GM12878 (cell line): ENCODE data around the gene PLEKHA1. TPM values are rescaled to one million over a fixed set of nuclear protein-coding genes. Genes with fewer than 3 reads are reported as not detected.

Experiments used
- ATAC-seq: fragments of 200-7000 bp; cut with Tn5 transposase; 3 replicates; pipeline ENCODE4 v1.9.1; 2020; ENCODE audit warnings: mild to moderate bottlenecking, moderate library complexity
- BruUV-seq: library from RNA; stranded (reverse); fragments of 400-500 nt; replicated peaks from 2 replicates; lab custom pipeline; 2021; lab: Mats Ljungman, UMichigan
- CTCF ChIA-PET: fragments of 300-600 bp; sonication (Branson Sonifier 250); formaldehyde crosslinking; extraction: SDS; loops from one replicate; lab custom pipeline; 2021; ENCODE audit warnings: inconsistent platforms; lab: Yijun Ruan, JAX
- POLR2A ChIA-PET: fragments of 350-600 bp; formaldehyde crosslinking; extraction: SDS; loops from one replicate; lab custom pipeline; 2021; ENCODE audit warnings: inconsistent platforms; lab: Charles Lee
- RAD21 ChIA-PET: fragments of 300-600 bp; sonication (Branson Sonifier 250); formaldehyde crosslinking; loops from one replicate; lab custom pipeline; 2023; ENCODE audit warnings: antibody characterized with exemption; ENCODE audit not compliant: unreplicated experiment; lab: Charles Lee
- SMC1A ChIA-PET: fragments of 300-600 bp; sonication (Branson Sonifier 250); formaldehyde crosslinking; loops from one replicate; lab custom pipeline; 2023; ENCODE audit not compliant: unreplicated experiment, uncharacterized antibody; lab: Charles Lee
- DNase-seq: peaks from one replicate; pipeline ENCODE4 v3.0.0-alpha.2; 2011; ENCODE audit warnings: low read depth, low spot score
- FAIRE-seq: peaks from 3 replicates; lab custom pipeline; 2011; peaks lifted over from hg19 to GRCh38; lab: Jason Lieb, UNC
- H2AFZ ChIP-seq: 2 replicates; pipeline ENCODE4 v1.6.0; 2011; ENCODE audit warnings: low read depth, low read length, control low read depth; ENCODE audit not compliant: control insufficient read depth
- H3K27ac ChIP-seq: 2 replicates; pipeline ENCODE4 v1.5.1; 2011; ENCODE audit warnings: control low read depth; ENCODE audit not compliant: control insufficient read depth, insufficient read depth
- H3K27me3 ChIP-seq, 2 experiments: replicated peaks in 1 of 2; 2 replicates each; pipeline versions ENCODE4 v1.6.0 to v1.6.1; 2011; ENCODE audit warnings: low read length in 1 of 2; ENCODE audit not compliant: control insufficient read depth in 2 of 2, insufficient read depth in 2 of 2
- H3K36me3 ChIP-seq, 2 experiments: 2 replicates each; pipeline ENCODE4 v1.5.1; 2011; ENCODE audit warnings: low read length in 1 of 2; ENCODE audit not compliant: control insufficient read depth in 2 of 2, insufficient read depth in 2 of 2
- H3K4me1 ChIP-seq: 2 replicates; pipeline ENCODE4 v1.6.1; 2011; ENCODE audit warnings: mild to moderate bottlenecking, low read length, moderate library complexity, mixed read lengths; ENCODE audit not compliant: control insufficient read depth, insufficient read depth
- H3K4me2 ChIP-seq: 2 replicates; pipeline ENCODE4 v1.6.0; 2011; ENCODE audit warnings: control low read depth; ENCODE audit not compliant: control insufficient read depth, insufficient read depth
- H3K4me3 ChIP-seq: fragments of 200-600 bp; sonication (generic); 2 replicates; pipeline ENCODE4 v1.5.1; 2016
- H3K79me2 ChIP-seq: 2 replicates; pipeline ENCODE4 v1.6.0; 2011; ENCODE audit warnings: low read length; ENCODE audit not compliant: control insufficient read depth, insufficient read depth
- H3K9ac ChIP-seq: 2 replicates; pipeline ENCODE4 v1.8.0; 2011; ENCODE audit warnings: low read length, control low read depth, mixed read lengths; ENCODE audit not compliant: control insufficient read depth, insufficient read depth
- H3K9me3 ChIP-seq: replicated peaks from 3 replicates; pipeline ENCODE4 v1.5.1; 2011; ENCODE audit warnings: mild to moderate bottlenecking, low read length; ENCODE audit not compliant: control insufficient read depth, insufficient read depth
- H4K20me1 ChIP-seq: 2 replicates; pipeline ENCODE4 v1.6.0; 2011; ENCODE audit not compliant: control insufficient read depth, insufficient read depth
- BHLHE40 ChIP-seq, 2 experiments: fragments of 450-650 bp in 1 of 2; IDR thresholded peaks; 2 replicates each; pipeline ENCODE4 v1.6.1; 2011 to 2017; ENCODE audit warnings: low read depth in 2 of 2, borderline replicate concordance in 1 of 2, improper control_type of control experiment in 1 of 2, low read length in 1 of 2, mild to moderate bottlenecking in 1 of 2
- BMI1 ChIP-seq: fragments of 450-650 bp; IDR thresholded peaks from 2 replicates; pipeline ENCODE4 v1.6.1; 2016; ENCODE audit warnings: mild to moderate bottlenecking, moderate library complexity, borderline replicate concordance
- CHD2 ChIP-seq: IDR thresholded peaks from 2 replicates; pipeline ENCODE4 v1.6.1; 2011; ENCODE audit warnings: low read depth, low read length, improper control_type of control experiment, borderline replicate concordance
- HDAC2 ChIP-seq: fragments of 200-600 bp; sonication (generic); IDR thresholded peaks from 2 replicates; pipeline ENCODE4 v1.6.1; 2017
- HDAC6 ChIP-seq: fragments of 200-600 bp; sonication (generic); IDR thresholded peaks from one replicate; pipeline ENCODE4 v1.8.0; 2017; ENCODE audit warnings: antibody characterized with exemption; ENCODE audit not compliant: unreplicated experiment
- IKZF1 ChIP-seq: fragments of 450-650 bp; conservative IDR thresholded peaks from 2 replicates; pipeline ENCODE4 v1.6.1; 2017; ENCODE audit warnings: antibody characterized with exemption, mild to moderate bottlenecking
- IKZF2 ChIP-seq, 2 experiments: fragments of 450-650 bp; IDR thresholded peaks; 2 replicates each; pipeline ENCODE4 v1.6.1; 2017; ENCODE audit warnings: mild to moderate bottlenecking in 2 of 2, moderate library complexity in 2 of 2
- NFIC ChIP-seq: IDR thresholded peaks from 2 replicates; pipeline ENCODE4 v1.6.1; 2012; ENCODE audit warnings: low read depth, mild to moderate bottlenecking, inconsistent platforms, low read length, moderate library complexity
- RAD51 ChIP-seq: fragments of 450-650 bp; IDR thresholded peaks from 2 replicates; pipeline ENCODE4 v1.6.1; 2016; ENCODE audit warnings: moderate library complexity, mild to moderate bottlenecking, inconsistent platforms
- WGBS: methylation state at CpG from one replicate; pipeline ENCODE4 v1.1.6; 2016; ENCODE audit warnings: low lambda C conversion rate; ENCODE audit not compliant: insufficient replicate concordance, insufficient coverage; ENCODE audit errors: missing lambda C conversion rate; 5-methylcytosine and 5-hydroxymethylcytosine counted together
- in situ Hi-C: fragments of 300-500 bp; cut with MboI; formaldehyde crosslinking; loops from 9 replicates; pipeline ENCODE4 v1.14.3; 2018; ENCODE audit warnings: mixed read lengths
- intact Hi-C: fragments of 100-400 bp; cut with micrococcal nuclease; formaldehyde crosslinking; loops from one replicate; pipeline ENCODE4 v1.14.2; 2022; ENCODE audit not compliant: unreplicated experiment
- polyA plus RNA-seq, 11 experiments: library from polyadenylated mRNA; depleted of rRNA in 4 of 11; unstranded in 6 of 11; stranded (reverse) in 5 of 11; fragments of >200 nt; fragmentation: Nextera tagmentation in 4 of 11; fragmentation: Illumina TruSeq in 1 of 11; extraction: Ambion mirVana in 4 of 11; extraction: Trizol in 1 of 11; gene quantifications; 1 replicate in 1 of 11; 2 replicates in 10 of 11; pipeline versions ENCODE4 v1.2.1 to v1.2.3, GENCODE V29; 2011 to 2016; ENCODE audit warnings: inconsistent platforms in 2 of 11, missing spikeins in 2 of 11, low read depth in 1 of 11
- total RNA-seq, 4 experiments: library from RNA; depleted of rRNA in 3 of 4; stranded (reverse); fragments of >200 nt in 3 of 4; fragmentation: Illumina TruSeq in 1 of 4; extraction: Trizol in 1 of 4; gene quantifications; 2 replicates each; pipeline versions ENCODE4 v1.2.1 to v1.2.3, GENCODE V29; 2013 to 2021
- TF ChIP-seq, protein P1 (sequence below): fragments of 450-650 bp; IDR thresholded peaks from 2 replicates; pipeline ENCODE4 v1.6.1; 2017; ENCODE audit warnings: low read depth, mild to moderate bottlenecking, moderate library complexity
- TF ChIP-seq, protein P2 (sequence below): fragments of 450-650 bp; IDR thresholded peaks from 2 replicates; pipeline ENCODE4 v1.6.1; 2017; ENCODE audit warnings: mild to moderate bottlenecking, moderate library complexity
- TF ChIP-seq, protein P3 (sequence below): IDR thresholded peaks from 2 replicates; pipeline ENCODE4 v1.6.1; 2012; ENCODE audit warnings: low read length, inconsistent platforms

PLEKHA1 gene
- total and polyA plus RNA-seq, 10 of the 15 experiments (the other 5 are each of a cell fraction or from before 2014, with no cell fraction given), result 0.15 to 6.0 (median 0.32) TPM

DNA sequence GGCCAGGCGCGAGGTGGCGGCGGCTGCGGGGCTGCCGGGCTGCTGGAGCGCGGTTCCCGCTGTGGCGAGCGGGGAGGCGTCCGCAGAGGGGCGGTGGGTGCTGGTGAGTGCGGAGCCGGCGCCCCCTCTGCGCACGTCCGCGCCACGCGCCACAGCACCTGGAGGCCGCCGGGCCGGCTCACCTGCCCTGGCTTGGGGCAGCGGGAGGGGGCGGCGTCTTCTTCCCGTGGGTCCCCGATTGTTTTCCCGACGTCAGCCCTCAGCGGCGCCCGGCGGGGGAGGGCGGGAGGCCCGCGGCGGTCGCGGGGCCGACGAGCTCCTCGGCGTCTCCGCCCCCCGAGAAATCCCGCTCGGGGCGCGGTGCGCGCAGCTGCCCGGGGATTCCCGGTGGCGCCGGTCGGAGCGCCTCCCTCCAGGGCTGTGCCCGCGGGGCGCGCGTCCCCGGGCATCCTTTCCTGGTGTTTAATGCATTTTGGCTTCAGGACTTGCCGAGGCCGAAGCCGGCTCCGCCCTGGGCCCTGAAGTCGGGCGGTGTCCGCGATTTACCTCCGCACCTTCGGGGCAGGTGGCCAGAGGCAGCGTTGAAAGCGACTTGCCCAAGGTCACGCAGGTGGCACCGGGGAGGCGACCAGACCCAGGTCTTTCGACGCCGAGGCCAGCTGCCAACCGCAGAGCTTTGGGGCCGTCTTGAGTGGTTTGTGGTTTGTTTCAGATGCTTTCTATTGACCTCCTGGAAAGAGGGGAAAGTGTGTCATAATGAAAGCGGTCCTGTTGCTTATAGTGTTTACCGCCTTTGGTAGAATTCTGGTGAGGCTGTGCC is 561 bp downstream of the PLEKHA1 start (continued):
- TF ChIP-seq BMI1 (no peak), IKZF1 (peak; percentile 79), RAD51 (no peak), HDAC2 (no peak)

DNA sequence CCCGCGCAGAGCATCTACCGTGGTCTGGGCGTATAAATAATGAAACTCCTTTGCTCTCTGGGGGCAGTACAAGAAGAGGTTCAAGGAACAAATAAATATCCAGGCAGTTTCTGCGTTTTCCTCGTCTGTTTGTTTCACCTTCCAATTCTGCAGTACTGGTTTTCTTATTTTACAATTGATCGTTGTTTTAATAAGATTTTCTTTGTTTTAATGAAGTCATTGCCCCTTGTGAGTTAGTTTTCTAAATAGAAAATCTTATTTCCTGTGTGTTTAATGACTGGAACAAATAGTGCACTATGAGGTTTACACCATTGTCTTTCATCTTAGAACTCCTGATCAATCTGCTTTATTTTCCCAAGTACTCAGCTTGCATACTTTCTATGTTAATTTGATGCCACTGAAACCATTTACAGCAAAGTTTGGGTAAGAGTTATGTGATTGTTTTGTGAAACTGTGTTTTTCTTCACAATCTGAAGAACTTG is 1.2 kb downstream of the PLEKHA1 start:
- Histone ChIP-seq H3K4me3 (peak overlapping the region; percentile 67; the same call in 1 of the 2 replicates), H3K9me3 (no peaks in the 10 kb centered on the region; the same call in 1 of the 3 replicates), H3K4me1 (peaks cover 6% of the 10 kb centered on the region), H3K9ac (no peak overlapping the region)
- RAD21 ChIA-PET, result no interaction called here
- SMC1A ChIA-PET, result interaction anchor here (1.6 to 2.1 kb wide), 2 partner anchors 12 to 60 kb away, joined by 3 to 8 read pairs; no protein-coding TSS in a partner anchor
- intact Hi-C loops (no loop called here), in situ Hi-C loops (no loop called here)
- POLR2A ChIA-PET, result no interaction called here
- CTCF ChIA-PET, result no interaction called here
- BruUV-seq, result no TSS peak
- under 1% methylated on average over 7 of the region's 7 CpGs for WGBS
- TF ChIP-seq CHD2, result no peak
- TF ChIP-seq NFIC, result 0 out of 2 replicates have a peak, but pooled peaks have one; percentile 4
- TF ChIP-seq, protein P1, sequence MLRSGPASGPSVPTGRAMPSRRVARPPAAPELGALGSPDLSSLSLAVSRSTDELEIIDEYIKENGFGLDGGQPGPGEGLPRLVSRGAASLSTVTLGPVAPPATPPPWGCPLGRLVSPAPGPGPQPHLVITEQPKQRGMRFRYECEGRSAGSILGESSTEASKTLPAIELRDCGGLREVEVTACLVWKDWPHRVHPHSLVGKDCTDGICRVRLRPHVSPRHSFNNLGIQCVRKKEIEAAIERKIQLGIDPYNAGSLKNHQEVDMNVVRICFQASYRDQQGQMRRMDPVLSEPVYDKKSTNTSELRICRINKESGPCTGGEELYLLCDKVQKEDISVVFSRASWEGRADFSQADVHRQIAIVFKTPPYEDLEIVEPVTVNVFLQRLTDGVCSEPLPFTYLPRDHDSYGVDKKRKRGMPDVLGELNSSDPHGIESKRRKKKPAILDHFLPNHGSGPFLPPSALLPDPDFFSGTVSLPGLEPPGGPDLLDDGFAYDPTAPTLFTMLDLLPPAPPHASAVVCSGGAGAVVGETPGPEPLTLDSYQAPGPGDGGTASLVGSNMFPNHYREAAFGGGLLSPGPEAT, result 0 out of 2 replicates have a peak, but pooled peaks have one; percentile 5
- peak in 1 of 2 experiments; percentile 4; a peak in 1 of 4 replicates for TF ChIP-seq IKZF2 (IDR thresholded peaks at IDR 0.05)
- TF ChIP-seq, protein P2, sequence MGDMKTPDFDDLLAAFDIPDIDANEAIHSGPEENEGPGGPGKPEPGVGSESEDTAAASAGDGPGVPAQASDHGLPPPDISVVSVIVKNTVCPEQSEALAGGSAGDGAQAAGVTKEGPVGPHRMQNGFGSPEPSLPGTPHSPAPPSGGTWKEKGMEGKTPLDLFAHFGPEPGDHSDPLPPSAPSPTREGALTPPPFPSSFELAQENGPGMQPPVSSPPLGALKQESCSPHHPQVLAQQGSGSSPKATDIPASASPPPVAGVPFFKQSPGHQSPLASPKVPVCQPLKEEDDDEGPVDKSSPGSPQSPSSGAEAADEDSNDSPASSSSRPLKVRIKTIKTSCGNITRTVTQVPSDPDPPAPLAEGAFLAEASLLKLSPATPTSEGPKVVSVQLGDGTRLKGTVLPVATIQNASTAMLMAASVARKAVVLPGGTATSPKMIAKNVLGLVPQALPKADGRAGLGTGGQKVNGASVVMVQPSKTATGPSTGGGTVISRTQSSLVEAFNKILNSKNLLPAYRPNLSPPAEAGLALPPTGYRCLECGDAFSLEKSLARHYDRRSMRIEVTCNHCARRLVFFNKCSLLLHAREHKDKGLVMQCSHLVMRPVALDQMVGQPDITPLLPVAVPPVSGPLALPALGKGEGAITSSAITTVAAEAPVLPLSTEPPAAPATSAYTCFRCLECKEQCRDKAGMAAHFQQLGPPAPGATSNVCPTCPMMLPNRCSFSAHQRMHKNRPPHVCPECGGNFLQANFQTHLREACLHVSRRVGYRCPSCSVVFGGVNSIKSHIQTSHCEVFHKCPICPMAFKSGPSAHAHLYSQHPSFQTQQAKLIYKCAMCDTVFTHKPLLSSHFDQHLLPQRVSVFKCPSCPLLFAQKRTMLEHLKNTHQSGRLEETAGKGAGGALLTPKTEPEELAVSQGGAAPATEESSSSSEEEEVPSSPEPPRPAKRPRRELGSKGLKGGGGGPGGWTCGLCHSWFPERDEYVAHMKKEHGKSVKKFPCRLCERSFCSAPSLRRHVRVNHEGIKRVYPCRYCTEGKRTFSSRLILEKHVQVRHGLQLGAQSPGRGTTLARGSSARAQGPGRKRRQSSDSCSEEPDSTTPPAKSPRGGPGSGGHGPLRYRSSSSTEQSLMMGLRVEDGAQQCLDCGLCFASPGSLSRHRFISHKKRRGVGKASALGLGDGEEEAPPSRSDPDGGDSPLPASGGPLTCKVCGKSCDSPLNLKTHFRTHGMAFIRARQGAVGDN, result no peak
- TF ChIP-seq BHLHE40 (IDR thresholded peaks at IDR 0.05; ENCODE audit: borderline replicate concordance in 1 of 2, low read depth in 2 of 2, low read length in 1 of 2), result no peak
- no peak for TF ChIP-seq HDAC6
- TF ChIP-seq, protein P3, sequence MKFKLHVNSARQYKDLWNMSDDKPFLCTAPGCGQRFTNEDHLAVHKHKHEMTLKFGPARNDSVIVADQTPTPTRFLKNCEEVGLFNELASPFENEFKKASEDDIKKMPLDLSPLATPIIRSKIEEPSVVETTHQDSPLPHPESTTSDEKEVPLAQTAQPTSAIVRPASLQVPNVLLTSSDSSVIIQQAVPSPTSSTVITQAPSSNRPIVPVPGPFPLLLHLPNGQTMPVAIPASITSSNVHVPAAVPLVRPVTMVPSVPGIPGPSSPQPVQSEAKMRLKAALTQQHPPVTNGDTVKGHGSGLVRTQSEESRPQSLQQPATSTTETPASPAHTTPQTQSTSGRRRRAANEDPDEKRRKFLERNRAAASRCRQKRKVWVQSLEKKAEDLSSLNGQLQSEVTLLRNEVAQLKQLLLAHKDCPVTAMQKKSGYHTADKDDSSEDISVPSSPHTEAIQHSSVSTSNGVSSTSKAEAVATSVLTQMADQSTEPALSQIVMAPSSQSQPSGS, result peak; percentile 28
- TF ChIP-seq, all 136 proteins: peak for 4
- no peak for ATAC-seq
- Histone ChIP-seq H3K4me2 (peak overlapping the region; percentile 88), H3K27ac (no peak overlapping the region), H2AFZ (no peak overlapping the region), H4K20me1 (no peaks in the 10 kb centered on the region), H3K79me2 (no peaks in the 10 kb centered on the region), H3K36me3 (no peaks in the 10 kb centered on the region), H3K27me3 (peaks cover 0 to 13% of the 10 kb centered on the region in 2 experiments; a peak in 2 of 4 replicates)
- FAIRE-seq, result no peak
- no peak for DNase-seq
